Hindlimb muscle (tissue), 1 donor: ENCODE data around the gene CYP2A7. TPM values are rescaled to one million over a fixed set of nuclear protein-coding genes. Genes with fewer than 3 reads are reported as not detected.
"Not testable (repeated sequence)": the region's sequence is repeated elsewhere in the genome, so short reads cannot be mapped to it uniquely, and the experiment has no call there.

ENCODE experiments used
- DNase-seq: peaks from one replicate; pipeline ENCODE4 v3.0.0-alpha.2; 2013
- polyA plus RNA-seq: library from polyadenylated mRNA; unstranded; fragments of 120-200 nt; gene quantifications from one replicate; pipeline ENCODE4 v1.2.1, GENCODE V29; 2013; ENCODE audit not compliant: insufficient read length

Gene CYP2A7
- not detected for polyA plus RNA-seq

DNA sequence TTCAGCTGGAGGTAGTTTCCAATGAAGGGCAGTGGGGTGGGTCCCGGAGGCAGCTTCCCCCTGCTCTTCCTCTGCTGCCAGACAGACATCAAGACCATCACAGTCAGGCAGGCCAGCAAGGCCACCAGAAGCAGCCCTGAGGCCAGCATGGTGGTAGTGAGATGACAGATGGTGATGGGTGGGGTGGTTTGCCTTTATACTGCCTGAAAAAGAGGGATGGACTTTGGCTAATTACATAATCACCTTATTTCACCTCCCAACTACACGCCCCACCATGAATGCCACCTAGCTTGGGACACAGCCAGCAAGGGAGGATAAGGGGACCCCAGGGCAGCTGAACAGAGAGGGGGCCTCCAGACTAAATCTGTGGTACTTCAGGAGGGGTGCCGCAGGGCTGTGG is at the start of gene CYP2A7:
TSS of gene CYP2A7 (minus strand) at position 170 of the 400 bp plus-strand sequence. CDS start at position 149, 21 bp downstream.
- not testable (repeated sequence) for DNase-seq

GRCh38 chr19:40930799-40931198 is 48.8 kb upstream of the CYP2A7 start:
- DNase-seq = not testable (repeated sequence)

DNA sequence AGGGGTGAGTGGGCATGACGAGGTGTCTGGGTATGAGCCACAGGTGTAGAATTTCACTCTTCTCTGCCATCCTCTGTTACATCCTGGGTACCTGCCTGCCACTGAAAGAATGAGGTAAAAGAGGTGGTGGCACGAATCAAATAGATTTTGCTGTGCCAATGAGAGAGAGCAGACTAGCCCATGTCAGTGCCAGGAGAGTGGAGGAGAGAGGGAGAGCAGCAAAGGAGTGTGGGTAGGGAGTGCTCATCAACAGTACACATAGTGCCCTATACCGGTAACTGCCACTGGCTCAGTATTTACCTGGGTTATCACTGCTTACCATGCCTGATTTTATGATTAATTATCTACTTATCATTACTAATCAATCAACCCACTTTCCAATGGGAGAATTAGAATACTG is 47.9 kb upstream of the CYP2A7 start:
- DNase-seq = not testable (repeated sequence)

DNA sequence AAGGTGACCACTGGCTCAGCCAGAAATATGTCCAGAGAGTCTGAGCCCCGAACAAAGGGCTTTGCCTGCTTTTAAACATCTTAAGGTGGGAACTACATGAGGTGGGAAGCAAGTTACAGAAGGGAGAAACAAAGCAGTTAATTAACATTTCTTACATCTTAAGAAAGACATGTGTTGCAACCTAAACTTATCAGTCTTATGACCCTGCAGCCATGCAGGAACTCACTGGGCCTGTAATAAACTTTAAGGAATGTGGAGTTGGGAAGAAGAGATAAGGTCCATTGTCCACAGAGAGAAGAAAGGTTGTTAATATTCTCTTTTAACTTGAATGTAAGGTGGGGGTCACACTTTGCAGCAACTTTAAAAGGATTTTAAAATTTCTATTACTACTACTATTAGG is 46.8 kb upstream of the CYP2A7 start:
- DNase-seq = no peak

DNA sequence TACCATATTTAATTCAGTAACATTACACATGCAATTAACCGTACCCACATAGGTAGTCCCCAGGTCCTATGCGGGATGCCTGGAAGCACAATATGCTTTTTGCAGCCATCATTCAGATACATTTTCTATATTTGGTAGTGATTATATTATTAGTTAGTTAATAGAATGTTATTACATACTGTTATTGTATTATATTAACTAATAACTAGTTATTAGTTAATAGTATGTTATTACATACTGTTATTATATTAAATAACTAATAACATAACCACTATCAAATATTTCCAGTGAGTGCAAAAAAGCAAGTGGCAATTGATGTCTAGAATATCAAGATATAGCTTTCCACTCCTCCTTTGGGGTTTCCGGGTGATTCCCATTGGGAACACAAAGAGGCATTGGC is 45.5 kb upstream of the CYP2A7 start:
- DNase-seq = no peak

DNA sequence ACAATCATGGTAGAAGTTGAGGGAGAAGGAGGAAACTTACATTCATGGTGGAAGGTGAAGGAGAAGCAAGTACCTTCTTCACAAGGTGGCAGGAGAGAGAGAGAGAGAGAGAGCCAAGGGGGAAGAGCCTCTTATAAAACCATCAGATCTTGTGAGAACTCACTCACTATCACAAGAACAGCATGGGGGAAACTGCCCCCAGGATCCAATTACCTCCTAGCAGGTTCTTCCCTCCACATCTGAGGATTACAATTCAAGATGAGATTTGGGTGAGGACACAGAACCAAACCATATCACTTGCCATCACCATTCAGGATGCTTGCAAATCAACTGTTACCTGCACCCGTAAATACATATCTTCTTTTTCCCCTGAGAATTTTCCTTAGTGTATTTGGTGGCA is 44.2 kb upstream of the CYP2A7 start:
- DNase-seq = not testable (repeated sequence)

DNA sequence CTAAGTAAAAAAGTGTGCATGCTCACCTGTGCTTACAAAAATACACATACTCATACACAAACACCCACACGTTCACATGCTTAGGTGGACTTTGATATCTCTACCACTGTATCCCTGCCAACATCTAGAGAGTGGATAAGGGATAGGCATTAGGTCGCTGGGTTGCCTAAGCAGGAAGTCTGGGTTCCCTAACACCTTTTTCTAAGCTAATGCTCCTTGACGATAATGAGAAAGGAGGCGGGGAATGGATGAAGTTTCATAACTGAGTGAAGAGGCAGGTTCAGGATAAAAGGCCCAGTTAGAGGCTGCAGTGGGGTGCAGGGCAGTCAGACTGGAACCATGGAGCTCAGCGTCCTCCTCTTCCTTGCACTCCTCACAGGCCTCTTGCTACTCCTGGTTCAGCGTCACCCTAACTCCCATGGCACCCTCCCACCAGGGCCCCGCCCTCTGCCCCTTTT is 41.9 kb upstream of the CYP2A7 start:
- DNase-seq = no peak

DNA sequence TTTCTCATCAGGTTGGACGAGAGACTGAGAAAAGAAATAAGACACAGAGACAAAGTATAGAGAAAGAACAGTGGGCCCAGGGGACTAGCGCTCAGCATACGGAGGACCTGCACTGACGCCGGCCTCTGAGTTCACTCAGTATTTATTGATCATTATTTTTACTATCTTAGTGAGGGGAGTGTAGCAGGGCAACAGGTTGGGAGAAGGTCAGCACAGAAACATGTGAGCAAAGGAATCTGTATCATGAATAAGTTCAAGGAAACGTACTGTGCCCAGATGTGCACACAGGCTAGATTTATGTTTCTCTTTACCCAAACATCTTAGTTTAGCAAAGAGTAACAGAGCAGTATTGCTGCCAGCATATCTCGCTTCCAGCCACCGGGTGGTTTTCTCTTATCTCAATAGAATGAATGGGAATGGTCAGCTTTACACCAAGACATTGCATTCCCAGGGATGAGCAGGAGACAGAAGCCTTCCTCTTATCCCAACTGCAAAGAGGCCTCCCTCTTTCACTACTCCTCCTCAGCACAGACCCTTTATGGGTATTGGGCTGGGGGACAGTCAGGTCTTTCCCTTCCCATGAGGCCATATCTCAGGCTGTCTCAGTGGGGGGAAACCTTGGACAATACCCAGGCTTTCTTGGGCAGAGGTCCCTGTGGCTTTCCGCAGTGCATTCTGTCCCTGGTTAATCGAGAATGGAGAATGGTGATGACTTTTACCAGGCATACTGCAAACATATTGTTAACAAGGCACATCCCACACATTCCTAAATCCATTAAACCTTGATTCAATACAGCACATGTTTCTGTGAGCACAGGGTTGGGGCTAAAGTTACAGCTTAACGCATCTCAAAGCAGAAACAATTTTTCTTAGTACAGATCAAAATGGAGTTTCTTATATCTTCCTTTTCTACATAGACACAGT is 40.5 kb upstream of the CYP2A7 start:
- DNase-seq = not testable (repeated sequence)

DNA sequence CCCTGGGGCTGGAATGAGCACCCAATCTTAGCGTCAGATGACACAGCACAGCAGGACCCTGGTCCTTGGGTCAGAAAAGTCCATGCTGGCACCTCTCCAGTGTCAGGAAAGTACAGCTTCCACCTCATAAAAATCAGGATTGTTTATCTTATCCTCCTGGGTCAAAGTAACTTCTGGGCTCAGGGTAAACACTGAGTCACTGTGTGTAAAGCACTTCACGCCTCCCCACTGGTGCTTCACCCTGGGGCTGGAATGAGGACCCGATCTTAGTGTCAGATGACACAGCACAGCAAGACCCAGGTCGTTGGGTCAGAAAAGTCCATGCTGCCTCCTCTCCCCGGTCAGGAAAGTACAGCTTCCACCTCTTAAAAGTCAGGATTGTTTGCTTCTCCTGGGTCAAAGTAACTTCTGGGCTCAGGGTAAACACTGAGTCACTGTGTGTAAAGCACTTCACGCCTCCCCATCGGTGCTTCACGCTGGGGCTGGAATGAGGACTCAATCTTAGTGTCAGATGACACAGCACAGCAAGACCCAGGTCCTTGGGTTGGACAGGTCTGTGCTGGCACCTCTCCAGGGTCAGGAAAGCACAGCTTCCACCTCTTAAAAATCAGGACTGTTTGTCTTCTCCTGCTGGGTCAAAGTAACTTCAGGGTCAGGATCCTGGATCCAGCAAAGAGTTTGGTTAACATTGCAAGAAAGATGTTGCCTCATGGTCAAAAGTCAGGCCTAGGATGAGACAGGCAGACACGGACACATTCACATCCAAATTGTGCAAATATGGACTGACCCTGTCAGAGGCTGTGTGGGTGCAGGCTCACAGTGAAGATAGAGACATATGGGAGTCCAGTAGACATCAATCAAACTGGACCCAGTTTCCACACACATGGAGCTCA is 39.2 kb upstream of the CYP2A7 start:
- no peak for DNase-seq

- no peak for DNase-seq
These were observed 38.4 kb upstream of the CYP2A7 start for GRCh38 chr19:40920300-40921004.

- DNase-seq = not testable (repeated sequence)
These were observed 37.7 kb upstream of the CYP2A7 start for GRCh38 chr19:40919530-40920299.

DNA sequence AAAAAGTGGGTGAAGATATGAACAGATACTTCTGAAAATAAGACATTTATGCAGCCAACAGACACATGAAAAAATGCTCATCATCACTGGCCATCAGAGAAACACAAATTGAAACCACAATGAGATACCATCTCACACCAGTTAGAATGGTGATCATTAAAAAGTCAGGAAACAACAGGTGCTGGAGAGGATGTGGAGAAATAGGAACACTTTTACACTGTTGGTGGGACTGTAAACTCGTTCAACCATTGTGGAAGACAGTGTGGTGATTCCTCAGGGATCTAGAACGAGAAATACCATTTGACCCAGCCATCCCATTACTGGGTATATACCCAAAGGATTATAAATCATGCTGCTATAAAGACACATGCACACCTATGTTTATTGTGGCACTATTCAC is 36.3 kb upstream of the CYP2A7 start:
- DNase-seq = not testable (repeated sequence)

DNA sequence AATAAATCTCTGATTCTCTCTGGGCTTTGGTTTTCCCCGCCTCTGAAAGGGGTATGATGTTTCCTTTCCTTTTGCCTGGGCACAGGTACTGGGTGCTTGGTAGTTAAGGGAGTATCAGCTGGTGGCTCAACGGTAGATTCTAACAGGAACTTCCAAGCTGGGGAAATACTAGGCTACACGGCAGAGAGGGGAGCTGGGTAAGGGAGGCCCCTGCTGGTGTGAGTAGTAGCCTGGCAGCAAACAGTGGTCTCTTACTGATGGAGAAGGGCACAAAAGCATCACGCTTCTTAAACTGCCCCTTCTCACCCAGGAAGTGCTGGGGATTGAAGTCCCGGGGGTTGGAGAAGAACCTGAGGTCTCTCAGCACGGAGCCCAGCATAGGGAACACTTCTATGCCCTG is 26.9 kb upstream of the CYP2A7 start:
- DNase-seq = no peak

DNA sequence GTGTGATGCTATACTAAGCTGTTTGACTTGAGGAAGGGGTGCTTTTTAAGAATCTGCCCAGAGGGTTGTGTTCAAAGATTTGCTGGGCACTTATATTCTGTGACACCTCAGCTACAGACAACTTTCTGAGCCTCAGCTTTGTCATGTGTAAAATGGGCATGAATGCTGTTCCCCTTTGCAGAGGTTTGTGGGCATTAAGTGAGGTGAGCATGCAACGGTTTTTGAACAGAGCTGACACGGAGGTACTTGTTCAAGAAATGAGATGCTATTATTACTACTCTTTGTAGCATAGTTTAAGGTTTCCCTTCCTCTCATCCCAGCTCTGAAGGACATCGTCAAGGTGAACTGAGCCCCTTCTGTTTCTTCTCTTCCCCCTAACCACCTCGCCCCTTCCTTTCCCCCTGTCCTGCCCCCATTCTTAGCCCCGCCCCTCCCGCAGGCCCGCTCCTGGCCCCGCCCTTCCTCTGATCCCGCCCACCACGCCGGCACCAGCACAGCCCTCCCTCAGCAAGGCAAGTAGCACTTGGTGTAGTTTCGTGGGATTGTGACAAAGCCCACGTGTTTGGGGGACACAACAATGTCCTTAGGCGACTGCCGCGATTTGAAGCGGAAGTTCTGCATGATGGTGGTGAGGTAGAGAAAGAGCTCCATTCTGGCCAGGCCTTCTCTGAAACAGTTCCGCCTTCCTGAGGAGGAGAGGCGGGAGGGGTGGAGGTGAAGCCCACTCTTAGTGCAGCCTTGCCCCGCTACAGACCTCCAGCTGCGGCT is 26.1 kb upstream of the CYP2A7 start:
- DNase-seq = no peak

GRCh38 chr19:40906512-40906911 is 24.5 kb upstream of the CYP2A7 start:
- DNase-seq = no peak

DNA sequence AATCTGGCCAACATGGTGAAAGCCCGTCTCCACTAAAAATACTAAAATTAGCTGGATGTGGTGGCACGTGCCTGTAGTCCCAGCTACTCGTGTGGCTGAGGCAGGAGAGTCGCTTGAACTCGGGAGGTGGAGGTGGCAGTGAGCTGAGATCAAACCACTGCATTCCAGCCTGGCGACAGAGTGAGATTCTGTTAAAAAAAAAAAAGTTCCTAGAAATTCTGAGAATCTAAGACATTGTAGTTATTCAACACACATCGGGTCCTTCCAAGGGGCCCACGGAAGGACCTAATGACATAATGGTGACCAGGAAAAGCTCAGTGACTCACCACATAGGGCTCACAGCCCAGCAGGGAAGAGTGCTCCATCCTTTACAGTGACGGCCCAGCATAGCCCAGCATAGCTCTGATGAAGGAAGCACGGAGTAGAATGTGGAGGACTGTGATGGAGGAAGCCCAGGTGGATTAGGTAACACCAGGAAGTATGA is 22.7 kb upstream of the CYP2A7 start:
- not testable (repeated sequence) for DNase-seq

GRCh38 chr19:40901975-40902750 is 20.1 kb upstream of the CYP2A7 start:
- DNase-seq = not testable (repeated sequence)

DNA sequence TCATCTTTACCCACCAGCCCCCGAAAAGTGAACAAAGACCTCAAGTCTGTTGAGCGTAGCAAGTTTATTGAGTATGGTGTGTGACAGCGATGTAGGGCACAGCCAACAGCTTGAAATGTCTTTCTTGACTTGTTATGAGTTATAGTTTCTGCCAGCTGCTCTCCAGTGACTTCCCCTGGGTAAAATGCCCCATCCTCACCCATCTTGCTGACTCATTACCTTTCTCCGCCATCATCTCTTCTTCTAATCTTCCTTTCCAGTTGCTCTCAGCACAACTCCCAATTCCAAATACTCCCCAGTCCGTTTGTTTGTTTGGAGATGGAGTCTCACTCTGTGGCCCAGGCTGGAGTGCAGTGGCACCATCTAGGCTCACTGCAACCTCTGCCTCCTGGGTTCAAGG is 18.5 kb upstream of the CYP2A7 start:
- not testable (repeated sequence) for DNase-seq

- not testable (repeated sequence) for DNase-seq
These were observed 17.9 kb upstream of the CYP2A7 start for GRCh38 chr19:40899964-40900363.
